SW 1271 (cell line): ENCODE measurements around the gene SPIRE1.
"Not testable (repeated sequence)": the region's sequence is repeated elsewhere in the genome, so short reads cannot be mapped to it uniquely, and the experiment has no call there.

Source experiments
- DNase-seq, 2 experiments: peaks; one replicate each; lab custom pipeline; 2025; lab: John Stamatoyannopoulos, UW

SPIRE1 gene

DNA sequence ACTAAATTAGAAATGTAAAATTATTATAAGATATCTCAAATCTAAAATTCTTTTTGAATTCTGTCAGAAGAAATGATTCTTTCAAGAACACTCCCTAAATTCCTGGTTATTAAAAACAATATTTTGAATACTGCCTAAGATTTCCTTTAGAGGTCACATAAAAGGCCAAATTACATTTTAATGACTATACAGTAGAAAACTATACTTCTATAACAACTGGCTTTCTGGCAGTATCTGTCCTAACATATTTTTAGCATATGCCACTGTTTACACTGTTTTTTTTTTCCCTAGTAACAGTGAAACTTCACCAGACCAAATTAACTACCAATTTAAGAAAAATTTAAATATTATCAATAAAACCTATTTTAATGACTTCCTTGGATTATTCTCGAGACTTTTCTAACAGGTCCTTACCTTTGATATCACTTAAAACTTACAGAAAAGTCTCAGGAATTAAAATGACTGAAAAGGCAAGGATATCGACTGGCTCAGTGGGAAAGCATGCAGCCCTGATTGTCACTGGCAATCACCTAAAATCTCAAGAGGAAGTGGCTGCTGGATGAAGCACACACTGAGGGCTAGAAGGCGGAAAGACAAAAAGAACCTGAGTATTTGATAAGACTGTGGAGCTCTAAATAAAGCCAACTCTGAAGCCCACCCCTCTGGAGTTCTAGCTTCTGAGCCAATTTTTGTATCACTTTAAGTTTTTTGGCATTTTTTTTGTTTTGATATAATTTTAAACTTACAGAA is 59.6 kb downstream of the SPIRE1 start:
- DNase-seq, result peak; percentile 13 to 68

- DNase-seq, result peak; percentile 53 to 90
Measured at GRCh38 chr18:12597760-12598159, 60.1 kb downstream of the SPIRE1 start.

- no peak for DNase-seq
Measured at GRCh38 chr18:12595571-12596255, 62.2 kb downstream of the SPIRE1 start.

GRCh38 chr18:12593866-12594265 is 64.0 kb downstream of the SPIRE1 start:
- no peak for DNase-seq

DNA sequence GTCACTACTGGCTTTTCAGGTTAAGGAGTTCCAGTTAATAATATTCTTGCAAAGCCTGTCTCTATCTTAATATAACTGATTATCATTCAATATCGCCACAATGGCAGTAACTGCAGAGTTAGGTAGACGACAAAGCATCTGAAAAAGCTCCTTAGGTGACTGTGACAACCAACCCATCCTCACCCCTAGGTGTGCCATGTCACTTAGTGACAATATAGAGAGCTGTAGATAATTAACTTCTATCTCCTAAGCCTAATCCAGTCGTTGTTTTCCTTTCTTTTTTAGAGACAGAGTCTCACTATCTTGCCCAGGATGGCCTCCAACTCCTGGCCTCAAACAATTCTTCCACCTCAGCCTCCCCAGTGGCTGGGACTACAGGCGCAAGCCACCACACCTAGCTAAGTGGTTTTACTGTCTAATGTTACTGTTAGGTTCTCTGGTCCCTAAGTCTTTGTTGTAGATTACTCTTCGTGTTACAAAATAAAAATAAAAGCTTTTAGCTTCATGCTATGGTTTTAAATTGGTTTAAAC is 65.2 kb downstream of the SPIRE1 start:
- no peak for DNase-seq

DNA sequence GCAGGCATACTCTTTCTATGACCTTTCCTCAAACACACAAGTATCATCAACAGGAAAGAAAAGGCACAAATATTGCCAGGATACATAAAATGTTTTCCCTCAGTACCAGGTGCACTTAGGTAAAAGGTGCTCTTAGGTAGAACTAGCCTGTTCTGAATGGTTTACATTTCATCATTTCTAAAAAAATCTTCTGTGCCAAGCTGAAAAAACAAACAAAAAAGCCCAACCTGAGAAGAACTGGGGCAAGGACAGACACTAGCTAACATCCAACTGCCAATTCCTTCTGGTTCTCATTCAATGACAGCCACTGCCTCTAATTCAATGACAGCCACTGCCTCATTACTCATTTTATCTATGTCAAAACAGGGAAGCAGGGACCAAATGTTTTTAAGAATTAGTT is 68.5 kb downstream of the SPIRE1 start:
- DNase-seq, result no peak

- no peak for DNase-seq
Measured at GRCh38 chr18:12586956-12587355, 71.0 kb downstream of the SPIRE1 start.

GRCh38 chr18:12585218-12585617 is 72.7 kb downstream of the SPIRE1 start:
- no peak for DNase-seq

DNA sequence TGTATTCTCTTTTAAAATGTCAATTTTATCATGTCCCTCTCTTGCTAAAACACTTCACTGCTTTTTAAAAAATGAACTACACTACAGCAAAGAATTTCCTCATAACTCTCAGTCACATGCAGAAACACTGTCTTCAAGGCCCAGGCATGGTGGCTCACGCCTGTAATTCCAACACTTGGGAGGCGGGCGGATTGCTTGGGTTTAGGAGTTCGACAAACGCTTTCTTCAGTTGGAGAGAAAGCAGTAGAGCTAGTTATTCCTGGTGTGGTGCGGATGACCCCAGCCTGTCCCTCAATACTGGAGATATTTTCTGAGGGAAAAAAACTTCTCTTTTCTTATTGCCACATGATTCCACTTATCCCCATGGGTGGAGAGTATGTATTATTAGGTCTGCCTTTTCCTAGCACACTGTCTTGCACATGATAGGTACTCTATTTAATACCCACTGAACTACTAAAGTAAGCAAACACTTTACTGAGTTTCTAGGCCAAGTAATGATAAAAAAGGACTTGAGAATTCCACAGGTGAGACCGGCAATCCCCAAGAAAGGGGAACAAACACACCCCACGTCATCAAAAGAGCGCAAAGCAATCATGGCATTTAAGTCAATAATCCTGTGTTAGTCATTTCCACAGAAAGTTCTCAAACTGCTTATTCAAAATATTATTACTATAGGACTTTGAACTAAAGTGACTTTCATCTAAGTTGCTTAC is 77.1 kb downstream of the SPIRE1 start:
- DNase-seq, result no peak

GRCh38 chr18:12579775-12580174 is 78.1 kb downstream of the SPIRE1 start:
- DNase-seq, result no peak

GRCh38 chr18:12577848-12578247 is 80.1 kb downstream of the SPIRE1 start:
- DNase-seq, result no peak

DNA sequence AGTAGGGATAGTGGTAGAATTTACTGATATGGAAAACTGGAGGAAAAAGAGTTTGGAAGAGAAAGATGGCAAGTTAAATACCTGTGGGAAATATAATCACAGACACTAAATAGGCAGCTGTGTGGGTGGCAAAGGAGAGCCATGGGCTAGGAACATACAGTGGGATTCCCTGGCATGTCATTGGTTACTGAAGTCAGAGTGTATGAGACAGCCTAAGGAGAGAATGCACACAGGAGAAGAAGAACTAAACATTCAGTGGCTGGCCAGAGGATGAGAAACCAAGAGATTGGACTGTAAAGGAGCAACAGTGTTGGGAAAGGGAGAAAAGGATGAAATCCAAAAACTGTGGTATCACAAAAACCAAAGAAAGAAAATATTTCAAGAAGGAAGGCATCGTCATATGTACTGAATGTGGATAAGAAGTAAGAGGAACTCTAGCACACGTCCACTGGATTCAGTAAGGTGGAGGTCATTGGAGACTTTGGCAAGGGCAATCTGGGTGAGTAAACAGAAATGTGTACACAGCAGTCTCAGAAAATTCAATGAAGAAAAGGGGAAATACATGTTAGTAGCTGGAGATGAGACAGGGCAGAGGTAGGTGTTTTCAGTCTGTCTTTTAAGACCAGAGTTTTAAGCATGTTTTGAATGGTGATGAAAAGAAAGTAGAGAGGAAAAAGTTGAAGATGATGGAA is 83.3 kb downstream of the SPIRE1 start:
- no peak for DNase-seq

DNA sequence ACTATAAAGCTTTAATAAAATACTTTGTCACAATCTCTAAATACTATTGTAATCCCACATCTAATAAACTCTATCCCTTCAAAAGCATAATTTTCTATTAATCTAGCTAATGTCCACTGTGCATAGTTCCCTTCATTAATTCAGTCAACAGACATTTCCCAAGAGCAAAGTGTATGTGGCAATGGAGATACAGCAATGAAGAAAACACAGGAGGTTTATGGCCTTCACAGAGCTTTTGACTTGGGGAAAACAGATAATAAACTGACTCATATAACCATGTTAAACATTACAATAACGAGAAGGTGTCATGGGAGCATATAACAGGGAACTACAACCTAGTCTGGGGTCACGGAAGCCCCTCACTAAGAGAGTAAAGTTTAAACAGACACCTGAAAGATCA is 86.3 kb downstream of the SPIRE1 start:
- no peak for DNase-seq

DNA sequence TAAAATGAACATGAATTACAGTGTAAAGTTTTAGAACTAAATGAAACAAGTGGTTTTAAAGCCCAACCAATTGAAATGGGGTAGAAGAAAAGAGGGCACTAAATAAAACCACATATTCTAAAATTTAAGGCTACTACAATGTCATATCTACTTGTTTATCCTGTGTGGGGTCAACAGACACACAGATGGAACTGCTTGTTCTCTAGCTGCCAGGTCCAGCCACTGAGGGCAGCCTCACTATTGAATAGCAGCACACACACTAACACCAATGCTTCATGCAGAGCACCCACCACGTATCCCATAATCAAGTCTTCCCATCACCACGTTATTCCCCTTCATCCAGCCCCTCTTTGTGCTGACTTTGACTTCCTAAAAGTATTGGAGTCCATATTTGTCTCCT is 88.1 kb downstream of the SPIRE1 start:
- DNase-seq, result no peak

DNA sequence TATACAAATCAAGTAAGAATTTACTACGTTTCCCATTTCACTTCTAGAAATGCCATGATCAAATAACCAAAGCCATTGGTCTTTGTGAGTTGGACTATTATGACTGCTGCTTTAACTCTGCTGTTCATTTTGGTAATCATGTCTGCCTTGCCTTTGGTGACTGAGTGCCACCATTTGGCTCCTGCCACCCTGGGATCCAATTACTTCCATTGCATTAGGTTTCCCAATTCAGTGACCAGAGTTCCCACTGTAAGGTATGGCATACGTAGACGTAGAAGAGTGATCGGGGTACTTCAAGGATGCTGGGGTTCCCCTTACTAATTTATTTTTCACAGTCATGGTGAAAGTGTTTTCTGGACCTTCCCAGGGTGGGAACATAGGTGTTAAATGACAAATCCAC is 90.1 kb downstream of the SPIRE1 start:
- DNase-seq, result no peak

- no peak for DNase-seq
Measured at GRCh38 chr18:12564861-12565260, 93.0 kb downstream of the SPIRE1 start.

DNA sequence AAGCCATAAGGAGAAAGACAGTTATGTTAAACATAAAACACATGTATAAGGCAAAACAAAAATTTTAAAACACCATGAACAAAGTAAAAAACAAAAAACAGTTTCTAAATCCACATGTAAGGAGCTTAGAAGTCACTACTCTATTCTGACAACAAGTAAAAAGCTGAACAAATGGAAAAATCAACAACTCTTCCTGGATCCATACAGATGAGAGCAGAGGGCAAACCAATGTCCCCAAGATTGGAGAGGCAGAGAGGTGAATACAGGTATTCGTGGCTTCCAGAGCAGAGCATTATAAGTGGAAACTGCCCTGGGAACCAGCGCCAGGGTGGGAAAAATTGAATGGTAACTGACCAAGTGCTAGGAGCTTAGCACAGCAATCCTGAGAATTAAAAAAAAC is 93.5 kb downstream of the SPIRE1 start:
- no peak for DNase-seq

GRCh38 chr18:12560600-12560999 is 97.3 kb downstream of the SPIRE1 start:
- not testable (repeated sequence) for DNase-seq

GRCh38 chr18:12559319-12559718 is 98.6 kb downstream of the SPIRE1 start:
- no peak for DNase-seq

DNA sequence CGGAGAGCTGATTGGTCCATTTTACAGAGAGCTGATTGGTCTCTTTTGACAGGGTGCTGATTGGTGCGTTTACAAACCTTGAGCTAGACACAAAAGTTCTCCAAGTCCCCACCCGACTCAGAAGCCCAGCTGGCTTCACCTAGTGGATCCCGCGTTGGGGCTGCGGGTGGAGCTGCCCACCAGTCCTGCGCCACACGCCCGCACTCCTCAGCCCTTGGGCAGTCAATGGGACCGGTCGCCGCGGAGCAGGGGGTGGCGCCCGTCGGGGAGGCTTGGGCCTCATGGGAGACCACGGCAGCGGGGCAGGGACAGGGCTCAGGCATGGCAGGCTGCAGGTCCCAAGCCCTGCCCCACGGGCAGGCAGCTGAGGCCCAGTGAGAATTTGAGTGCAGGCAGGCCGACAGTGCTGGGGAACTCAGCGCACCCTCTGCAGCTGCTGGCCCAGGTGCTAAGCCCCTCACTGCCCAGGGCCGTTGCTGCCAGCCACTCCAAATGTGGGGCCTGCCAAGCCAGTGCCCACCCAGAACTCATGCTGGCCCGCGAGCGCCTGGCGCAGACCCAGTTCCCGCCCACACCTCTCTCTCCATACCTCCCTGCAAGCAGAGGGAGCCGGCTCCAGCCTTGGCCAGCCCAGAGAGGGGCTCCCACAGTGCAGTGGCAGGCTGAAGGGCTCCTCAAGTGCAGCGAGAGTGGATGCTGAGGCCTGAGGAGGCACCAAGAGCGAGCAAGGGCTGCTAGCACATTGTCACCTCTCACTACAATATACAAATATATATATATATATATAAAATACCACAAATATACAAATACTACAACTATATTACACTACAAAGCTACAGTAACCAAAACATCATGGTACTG is 100.7 kb downstream of the SPIRE1 start:
- no peak for DNase-seq

GRCh38 chr18:12554796-12555388 is 103.0 kb downstream of the SPIRE1 start:
- no peak for DNase-seq
